Activated CD8-positive, alpha-beta T cell treated with anti-CD3 and anti-CD28 coated beads for 36 hours (primary cell): ENCODE data around the gene DARS1. TPM values are rescaled to one million over a fixed set of nuclear protein-coding genes. Genes with fewer than 3 reads are reported as not detected.

Source experiments
- ATAC-seq: fragments of 200-7000 bp; cut with Tn5 transposase; one replicate; pipeline ENCODE4 v1.10.0; 2021; ENCODE audit warnings: mild to moderate bottlenecking, moderate library complexity
- CTCF ChIA-PET: fragments of 350-600 bp; sonication (Branson Sonifier 250); formaldehyde crosslinking; loops from one replicate; lab custom pipeline; 2021; ENCODE audit warnings: antibody characterized with exemption; lab: Charles Lee
- POLR2A ChIA-PET: fragments of 350-600 bp; sonication (Branson Sonifier 250); formaldehyde crosslinking; loops from one replicate; lab custom pipeline; 2021; ENCODE audit warnings: antibody characterized with exemption; lab: Charles Lee
- DNase-seq: peaks from one replicate; pipeline ENCODE4 v3.0.0-alpha.2; 2020
- H3K27ac Mint-ChIP-seq: one replicate; pipeline ENCODE4 v1.8.0; 2021; ENCODE audit warnings: mild to moderate bottlenecking, mixed read lengths
- H3K27me3 Mint-ChIP-seq: one replicate; pipeline ENCODE4 v1.8.0; 2021; ENCODE audit warnings: mixed read lengths
- H3K36me3 Mint-ChIP-seq: one replicate; pipeline ENCODE4 v1.8.0; 2021; ENCODE audit warnings: low read depth, mixed read lengths
- H3K4me1 Mint-ChIP-seq: one replicate; pipeline ENCODE4 v1.8.0; 2021; ENCODE audit warnings: low read depth, mixed read lengths
- H3K4me3 Mint-ChIP-seq: one replicate; pipeline ENCODE4 v1.8.0; 2021; ENCODE audit warnings: mild to moderate bottlenecking, moderate library complexity, mixed read lengths
- H3K9me3 Mint-ChIP-seq: one replicate; pipeline ENCODE4 v1.8.0; 2021; ENCODE audit warnings: mixed read lengths
- CTCF ChIP-seq: fragments of 200-600 bp; IDR thresholded peaks from one replicate; pipeline ENCODE4 v1.8.0; 2022; ENCODE audit warnings: antibody characterized with exemption, mild to moderate bottlenecking
- intact Hi-C: fragments of 100-400 bp; cut with micrococcal nuclease; formaldehyde crosslinking; loops from one replicate; pipeline ENCODE4 v1.10.0; 2022
- total RNA-seq, 2 experiments: library from RNA; stranded (reverse); gene quantifications; one replicate each; pipeline ENCODE4 v1.2.3, GENCODE V29; 2021

The DARS1 gene
- total RNA-seq, 2 experiments from 2014 or later, result 210 to 211 TPM

GRCh38 chr2:135954020-135954601 lies 31.3 kb downstream of the DARS1 start:
- Mint-ChIP-seq H3K36me3 (peaks cover 57% of the 10 kb centered on the region), H3K27me3 (no peaks in the 10 kb centered on the region), H3K4me3 (no peak overlapping the region), H3K9me3 (peaks cover 8% of the 10 kb centered on the region), H3K4me1 (peaks cover 51% of the 10 kb centered on the region), H3K27ac (peak overlapping the region; percentile 5)
- DNase-seq (no peak), ATAC-seq (peak; percentile 51)
- intact Hi-C loops, result no loop called here
- CTCF ChIA-PET, result no interaction called here
- no peak for TF ChIP-seq CTCF
- POLR2A ChIA-PET, result no interaction called here

DNA sequence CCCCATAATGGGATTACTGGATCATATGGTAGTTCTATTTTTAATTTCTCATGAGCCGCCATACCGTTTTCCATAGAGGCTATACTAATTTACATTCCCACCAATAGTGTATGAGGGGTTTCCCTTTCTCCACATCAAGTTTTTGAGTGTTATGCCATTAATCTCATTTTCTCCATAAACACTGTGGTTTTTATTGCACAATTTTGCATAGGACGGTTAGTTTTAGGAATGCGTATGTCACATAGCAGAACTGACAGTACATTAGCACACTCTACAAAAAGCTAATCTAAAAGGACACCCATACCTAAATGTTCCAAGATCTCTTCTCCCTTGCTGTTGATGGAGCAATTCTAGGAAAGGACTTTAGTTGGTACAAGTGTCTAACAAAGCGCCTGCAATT lies 32.5 kb downstream of the DARS1 start:
- DNase-seq (no peak), ATAC-seq (no peak)
- peaks cover 55% of the 10 kb centered on the region for H3K36me3 Mint-ChIP-seq
- intact Hi-C loops, result no loop called here
- no peaks in the 10 kb centered on the region for H3K27me3 Mint-ChIP-seq
- peaks cover 8% of the 10 kb centered on the region for H3K9me3 Mint-ChIP-seq
- POLR2A ChIA-PET, result no interaction called here
- peaks cover 59% of the 10 kb centered on the region for H3K4me1 Mint-ChIP-seq
- CTCF ChIA-PET, result no interaction called here
- no peak overlapping the region for H3K27ac Mint-ChIP-seq
- no peak for TF ChIP-seq CTCF
- H3K4me3 Mint-ChIP-seq, result no peak overlapping the region

DNA sequence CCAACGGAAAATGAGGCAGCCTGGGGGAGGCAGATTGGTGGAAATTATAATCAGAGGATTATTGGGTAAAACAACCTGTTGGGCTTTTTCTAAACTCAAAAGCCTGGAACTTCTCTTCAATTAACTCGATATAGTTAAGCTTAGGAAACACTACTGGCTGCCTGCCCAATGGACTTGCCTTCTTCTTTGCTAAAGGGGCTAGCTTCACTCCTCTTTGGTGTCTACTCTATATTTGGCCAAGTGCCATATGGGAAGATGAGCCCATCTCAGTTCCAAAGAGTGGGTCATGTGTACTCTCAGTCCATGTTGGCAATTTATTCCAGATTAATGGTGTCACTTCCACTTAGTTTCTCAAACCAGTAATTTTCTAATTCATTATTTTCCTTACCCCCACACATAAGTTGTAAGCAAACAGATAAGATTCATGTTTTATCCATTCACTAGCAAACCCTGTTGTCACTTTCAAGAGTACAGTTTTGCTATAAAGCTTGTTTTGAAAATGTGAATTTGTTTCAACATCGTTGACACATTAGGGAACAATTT lies 34.3 kb downstream of the DARS1 start:
- CTCF ChIA-PET, result interaction anchor here (1.5 to 1.9 kb wide), 2 partner anchors 36 to 427 kb away, joined by 3 to 4 read pairs; no protein-coding TSS in a partner anchor
- Mint-ChIP-seq H3K27me3 (no peaks in the 10 kb centered on the region), H3K36me3 (peaks cover 57% of the 10 kb centered on the region), H3K27ac (peak overlapping the region; percentile 52), H3K4me3 (no peak overlapping the region), H3K9me3 (peaks cover 8% of the 10 kb centered on the region), H3K4me1 (peaks cover 68% of the 10 kb centered on the region)
- intact Hi-C loops, result no loop called here
- no peak for ATAC-seq
- TF ChIP-seq CTCF, result no peak
- POLR2A ChIA-PET, result no interaction called here
- no peak for DNase-seq

DNA sequence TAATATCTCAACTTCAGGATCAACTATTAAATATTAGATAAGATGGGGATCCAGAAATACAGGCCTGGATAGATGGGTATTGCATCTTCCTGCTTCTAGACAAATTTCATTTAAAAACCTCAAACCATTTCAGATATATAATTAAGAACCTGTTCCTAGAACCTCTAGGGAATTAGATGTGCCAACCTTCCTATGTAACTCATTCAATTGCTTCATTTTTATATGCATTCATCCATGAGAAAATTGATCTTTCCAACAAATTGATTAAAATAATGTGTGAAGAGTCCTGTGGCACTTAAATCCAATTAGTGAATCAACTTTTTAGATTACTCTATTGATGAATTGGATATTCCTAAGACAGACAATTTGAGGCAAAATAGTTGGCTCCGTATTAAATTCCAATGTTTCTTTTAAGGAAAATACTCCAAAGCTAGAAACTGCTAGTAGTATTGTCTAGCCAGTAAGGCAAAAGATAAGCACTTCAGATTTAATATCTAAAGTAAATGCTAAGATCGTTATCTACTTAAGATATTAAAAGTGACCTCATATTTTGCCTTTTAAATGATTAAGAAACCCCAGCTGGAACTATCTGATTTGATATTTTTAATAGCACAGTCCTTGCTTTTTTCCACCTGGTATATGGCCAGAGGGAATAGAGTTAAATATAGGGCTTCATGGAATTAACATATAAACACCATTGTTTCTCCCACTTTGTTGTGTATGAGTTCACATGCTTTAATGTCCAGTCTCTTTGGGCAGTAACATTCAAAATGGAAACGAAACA lies 35.8 kb downstream of the DARS1 start:
- intact Hi-C loops, result loop anchor here (5.0 kb wide), 1 partner anchor 33 kb away; no protein-coding TSS in a partner anchor
- no peaks in the 10 kb centered on the region for H3K27me3 Mint-ChIP-seq
- no peak for TF ChIP-seq CTCF
- H3K4me3 Mint-ChIP-seq, result no peak overlapping the region
- ATAC-seq (no peak), DNase-seq (no peak)
- CTCF ChIA-PET, result interaction anchor here (1.0 to 2.4 kb wide), 4 partner anchors 13 to 428 kb away, joined by 3 to 11 read pairs (median 4); no protein-coding TSS in a partner anchor
- no peak overlapping the region for H3K27ac Mint-ChIP-seq
- peaks cover 8% of the 10 kb centered on the region for H3K9me3 Mint-ChIP-seq
- peaks cover 61% of the 10 kb centered on the region for H3K36me3 Mint-ChIP-seq
- H3K4me1 Mint-ChIP-seq, result peaks cover 66% of the 10 kb centered on the region
- POLR2A ChIA-PET, result no interaction called here
